Activated T-helper 1 cell treated with anti-CD3 and anti-CD28 coated beads, Interleukin-2, amount 50 U/mL, for 16 hours (primary cell): Measurements from ENCODE around the gene ARAP1.
"Not testable (repeated sequence)": the region's sequence is repeated elsewhere in the genome, so short reads cannot be mapped to it uniquely, and the experiment has no call there.

Source experiments
- DNase-seq, 2 donors: peaks; one replicate each; pipeline ENCODE4 v3.0.0-alpha.2; 2020; ENCODE audit warnings: low read depth in 1 of 2, low spot score in 1 of 2

The ARAP1 gene

DNA sequence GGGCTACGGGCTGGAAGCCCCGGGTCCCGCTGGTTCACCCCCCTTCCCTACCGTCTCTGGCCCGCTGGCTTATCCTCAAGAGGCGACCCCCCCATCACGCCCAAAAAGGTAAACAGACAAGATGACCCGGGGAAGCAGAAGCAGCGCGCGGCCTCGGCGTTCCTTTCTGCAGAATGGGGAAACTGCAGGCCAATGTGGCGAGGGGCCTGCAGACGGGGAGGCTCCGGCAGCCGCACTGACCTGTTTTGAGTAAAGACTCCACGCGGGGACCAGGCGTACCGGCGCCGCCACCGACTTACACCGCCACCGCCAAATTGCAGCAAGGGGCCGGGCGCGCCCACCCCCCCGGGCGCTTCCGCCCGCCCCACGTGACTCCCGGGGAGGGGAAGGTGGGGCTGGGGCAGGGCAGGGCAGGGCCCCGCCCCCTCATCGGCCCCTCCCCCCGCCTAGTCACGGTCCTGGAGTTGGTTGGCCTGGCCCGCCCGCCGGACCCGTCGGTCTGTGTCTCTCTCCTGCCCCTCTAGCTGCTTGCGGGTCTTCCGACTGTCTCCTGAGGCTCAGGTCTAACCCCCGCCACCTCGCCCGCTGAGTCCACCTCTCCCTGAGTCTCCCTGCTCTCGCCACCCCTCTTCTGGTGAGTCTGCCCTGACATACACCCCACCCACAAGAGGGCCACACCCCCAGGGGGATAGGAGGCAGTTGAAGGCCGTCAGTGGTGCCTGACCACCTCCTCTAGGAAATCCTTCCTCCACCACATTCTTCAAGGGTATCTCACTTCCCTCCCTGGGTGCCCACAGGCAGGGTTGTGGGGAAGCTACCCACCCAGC is at the start of gene ARAP1:
TSS of gene ARAP1 (minus strand) at position 321 of the 827 bp plus-strand sequence. CDS start 25,280 bp downstream, outside the sequence.
- peak; percentile 60 to 75 for DNase-seq

- no peak for DNase-seq
Observed at GRCh38 chr11:72799441-72799840, 47.2 kb upstream of the ARAP1 start.

- DNase-seq, result no peak
Observed at GRCh38 chr11:72798361-72798760, 46.2 kb upstream of the ARAP1 start.

DNA sequence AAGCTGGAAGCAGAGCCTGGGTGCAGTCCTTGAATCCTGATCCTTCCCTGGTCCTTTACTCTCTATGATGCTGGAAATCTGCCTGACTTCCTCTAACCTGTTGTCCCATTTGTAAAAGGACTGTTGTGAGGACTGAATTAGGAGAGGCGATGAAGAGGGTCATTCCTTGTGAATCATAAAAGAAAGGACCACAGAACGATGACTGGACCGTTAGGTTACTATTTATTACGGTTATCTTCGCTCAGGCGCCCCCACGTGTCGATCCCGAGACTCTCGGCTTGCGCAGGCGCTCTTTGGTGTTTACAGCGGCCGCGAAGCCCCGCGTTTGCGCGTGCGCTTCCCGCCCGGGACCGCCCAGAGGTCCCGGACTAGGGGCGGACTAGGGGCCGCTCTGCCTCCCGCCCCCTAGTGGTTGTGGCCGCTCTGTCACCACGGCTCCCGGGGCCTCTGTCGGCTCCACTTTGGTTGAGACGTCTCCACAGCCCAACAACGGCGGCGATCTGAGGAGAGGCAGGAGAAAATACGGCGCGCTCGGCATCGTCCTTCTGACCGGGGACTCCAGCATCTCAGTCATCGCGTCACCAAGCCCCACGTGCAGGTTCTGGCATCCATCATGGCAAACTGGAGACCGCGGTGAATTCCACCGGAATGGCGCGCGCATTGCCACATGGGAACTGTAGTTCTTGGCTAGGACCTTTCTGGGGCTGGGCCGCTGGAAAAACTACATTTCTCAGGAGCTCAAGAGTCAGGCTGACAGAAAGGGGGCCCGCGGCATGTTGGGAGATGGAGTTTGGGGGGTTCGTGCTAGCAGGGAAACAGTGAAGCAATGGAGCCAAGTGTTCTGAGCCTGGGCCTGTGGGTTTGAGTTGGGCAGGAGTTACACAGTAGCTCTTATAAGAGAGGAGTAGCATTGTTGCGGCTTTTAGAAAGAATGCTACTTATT is 41.5 kb upstream of the ARAP1 start, which contains the start of gene STARD10:
TSS of gene STARD10 (minus strand) at position 623 of the 943 bp plus-strand sequence. CDS start 12,866 bp downstream, outside the sequence.
- peak; percentile 87 to 92 for DNase-seq

- no peak for DNase-seq
Observed at GRCh38 chr11:72793076-72793424, 40.8 kb upstream of the ARAP1 start.

GRCh38 chr11:72792437-72793021 is 40.3 kb upstream of the ARAP1 start:
- no peak for DNase-seq

DNA sequence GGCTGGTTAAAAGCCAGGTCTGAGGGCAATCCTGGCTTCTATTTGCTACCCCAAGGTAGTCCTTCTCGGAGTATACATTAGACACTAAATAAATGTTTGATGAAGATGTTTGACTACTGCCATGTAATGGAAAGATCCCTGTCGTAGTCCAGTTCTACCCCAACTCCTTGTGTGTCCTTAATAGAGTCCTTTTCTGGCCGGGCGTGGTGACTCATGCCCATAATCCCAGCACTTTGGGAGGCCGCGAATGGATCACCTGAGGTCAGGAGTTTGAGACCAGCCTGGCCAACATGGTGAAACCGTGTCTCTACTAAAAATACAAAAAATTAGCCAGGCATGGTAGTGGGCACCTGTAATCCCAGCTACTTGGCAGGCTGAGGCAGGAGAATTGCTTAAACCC is 39.0 kb upstream of the ARAP1 start:
- not testable (repeated sequence) for DNase-seq

GRCh38 chr11:72789493-72790131 is 37.4 kb upstream of the ARAP1 start:
- DNase-seq, result no peak

- no peak for DNase-seq
Observed at GRCh38 chr11:72788241-72788640, 36.0 kb upstream of the ARAP1 start.

DNA sequence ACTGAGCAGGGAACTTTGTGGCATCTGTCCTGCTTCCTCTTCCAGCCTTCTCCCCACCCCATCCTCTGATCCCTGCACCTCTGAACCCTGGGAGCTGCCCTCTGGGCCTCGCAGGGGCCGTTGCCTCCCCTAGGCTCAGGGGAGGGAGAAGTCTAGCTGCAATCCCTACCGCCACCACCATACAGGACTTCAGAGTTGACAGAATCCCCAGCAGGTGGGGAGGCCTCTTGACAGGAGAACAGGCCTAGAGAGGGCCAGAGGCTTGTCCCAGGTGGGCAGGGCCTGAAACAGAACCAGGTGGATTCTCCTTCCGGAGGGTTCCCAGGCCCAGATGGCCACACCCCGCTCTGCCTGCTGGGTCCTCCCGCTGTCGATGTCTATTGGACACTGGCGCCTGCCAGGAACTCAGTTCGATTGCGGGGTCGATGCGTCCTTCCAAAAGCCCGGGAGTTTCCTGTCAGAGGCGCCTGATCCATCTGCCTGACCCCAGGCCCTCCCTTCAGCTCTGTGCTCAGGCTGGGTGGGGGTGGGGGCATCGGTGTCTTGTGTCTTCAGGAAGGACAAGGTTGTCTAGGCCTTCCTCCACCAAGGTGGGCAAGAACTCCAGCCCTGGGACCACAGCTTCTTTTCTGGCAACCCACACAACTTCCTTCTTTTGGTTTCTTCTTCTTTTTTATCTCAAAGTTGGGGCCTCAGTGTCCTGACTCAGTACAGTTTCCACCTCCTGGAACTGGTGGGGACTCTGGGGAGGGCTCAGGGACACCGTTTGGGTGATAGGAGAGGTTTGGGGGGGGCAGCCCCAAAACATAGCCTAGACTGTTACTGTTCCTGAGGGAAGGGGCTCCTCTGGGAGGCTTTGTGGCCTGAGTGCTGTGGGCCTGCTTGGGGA is 35.3 kb upstream of the ARAP1 start:
- no peak for DNase-seq

DNA sequence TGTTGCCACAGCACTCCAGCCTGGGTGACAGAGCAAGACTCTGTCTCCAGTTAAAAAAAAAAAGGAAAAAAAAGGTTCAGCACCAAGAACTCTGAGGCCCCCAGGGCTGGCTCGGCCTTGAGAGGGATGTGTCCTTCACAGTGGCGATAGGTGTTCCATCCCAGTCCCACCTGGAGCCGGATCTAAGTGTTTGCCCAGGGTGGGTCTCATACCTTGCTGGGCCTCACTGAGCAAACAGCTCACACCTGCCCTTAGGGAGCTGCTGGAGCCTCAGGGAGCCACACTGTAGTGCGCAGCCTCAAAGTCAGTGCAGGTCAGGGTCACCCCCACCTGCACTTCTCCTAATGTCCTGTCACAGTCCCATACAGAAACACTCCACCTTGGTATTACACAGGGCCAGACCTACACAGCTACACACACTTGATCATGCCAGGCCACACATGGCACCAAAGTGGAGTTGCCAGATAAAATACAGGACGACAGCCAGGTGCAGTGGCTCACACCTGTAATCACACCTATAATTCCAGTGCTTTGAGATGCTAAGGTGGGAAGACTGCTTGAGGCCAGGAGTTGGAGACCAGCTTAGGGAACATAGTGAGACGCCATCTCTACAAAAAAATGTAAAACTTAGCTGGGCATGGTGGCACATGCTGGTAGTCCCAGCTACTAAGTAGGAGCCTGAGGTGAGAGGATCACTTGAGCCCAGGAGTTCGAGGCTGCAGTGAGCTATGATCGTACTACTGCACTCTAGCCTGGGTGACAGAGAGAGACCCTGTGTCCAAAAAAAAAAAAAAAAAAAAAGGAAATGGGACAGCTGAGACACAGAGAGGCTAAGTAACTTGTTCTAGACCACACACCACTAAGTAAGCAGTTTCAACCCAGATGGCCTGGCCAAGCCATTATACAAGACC is 34.4 kb upstream of the ARAP1 start:
- no peak for DNase-seq

- DNase-seq, result no peak
Observed at GRCh38 chr11:72784662-72785061, 32.5 kb upstream of the ARAP1 start.

GRCh38 chr11:72783144-72783905 is 31.1 kb upstream of the ARAP1 start:
- no peak for DNase-seq

GRCh38 chr11:72782081-72782920 is 30.1 kb upstream of the ARAP1 start:
- DNase-seq, result no peak

DNA sequence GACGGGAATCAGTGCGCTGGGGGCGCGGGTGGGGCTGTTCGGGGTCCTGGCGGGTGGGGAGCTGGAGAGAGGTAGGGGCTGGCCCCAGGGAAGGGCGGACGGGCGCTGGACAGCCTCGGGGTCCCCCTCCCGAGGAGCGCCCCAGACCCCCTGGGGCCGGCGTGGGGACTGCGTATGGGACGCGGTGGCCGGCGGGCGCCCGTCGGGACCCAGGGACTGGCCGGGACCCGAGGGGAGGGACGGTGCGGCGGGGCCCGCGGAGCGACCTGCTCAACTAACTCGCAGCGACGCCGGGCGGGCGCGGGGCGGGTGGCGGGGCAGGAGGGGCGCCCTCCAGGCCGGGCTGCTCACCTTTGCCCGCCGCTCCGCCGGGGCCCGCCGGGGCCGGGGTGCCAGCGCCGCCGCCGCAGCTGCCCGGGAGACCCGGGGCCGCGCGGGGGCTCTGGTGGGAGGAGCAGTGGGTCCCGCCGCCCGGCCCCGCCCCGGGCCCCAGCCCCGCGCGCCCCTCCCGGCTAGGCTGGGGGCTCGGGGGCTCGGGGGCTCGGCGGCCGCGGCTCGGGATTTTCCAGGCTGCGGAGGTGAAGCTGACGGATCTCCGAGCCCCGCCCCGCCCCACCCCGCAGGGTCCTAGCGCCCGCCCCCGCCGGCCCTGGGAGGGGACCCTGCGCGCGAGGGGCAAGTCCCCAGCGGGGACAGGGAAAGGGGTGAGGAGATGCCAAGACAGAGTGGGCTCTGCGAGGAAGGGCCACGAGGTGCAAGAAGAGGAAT is 29.3 kb upstream of the ARAP1 start:
- peak; percentile 17 to 47 for DNase-seq

DNA sequence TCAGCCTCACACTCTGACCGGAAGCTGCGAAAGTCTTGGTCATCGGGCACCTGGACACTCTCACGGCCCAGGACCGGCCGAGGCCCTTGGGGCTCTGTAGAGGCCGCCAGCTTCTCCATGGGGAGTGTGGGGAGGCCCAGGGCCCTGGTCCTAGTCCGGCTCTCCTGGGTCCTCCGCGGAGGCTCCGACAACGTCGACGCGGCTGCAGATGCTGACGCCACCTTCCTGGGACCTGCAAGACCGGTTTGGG is 28.8 kb upstream of the ARAP1 start:
- DNase-seq, result no peak
